IPS-15b (cell line): ENCODE results near the gene JSRP1.
A peak's percentile ranks its signal among the peaks of the same experiment; 100 is the strongest.

Experiments
- H3K27me3 ChIP-seq: one replicate; pipeline ENCODE4 v1.6.1; 2013; ENCODE audit warnings: low read length; ENCODE audit not compliant: control insufficient read depth, insufficient read depth
- H3K36me3 ChIP-seq: one replicate; pipeline ENCODE4 v1.6.1; 2013; ENCODE audit warnings: low read length; ENCODE audit not compliant: control insufficient read depth, insufficient read depth
- H3K4me1 ChIP-seq: one replicate; pipeline ENCODE4 v1.6.1; 2013; ENCODE audit warnings: mild to moderate bottlenecking, low read length; ENCODE audit not compliant: control insufficient read depth, insufficient read depth
- H3K4me3 ChIP-seq: one replicate; pipeline ENCODE4 v1.5.1; 2013; ENCODE audit warnings: low read depth, low read length
- H3K9ac ChIP-seq: one replicate; pipeline ENCODE4 v1.6.1; 2013; ENCODE audit warnings: low read depth, mild to moderate bottlenecking, low read length
- H3K9me3 ChIP-seq: one replicate; pipeline ENCODE4 v1.6.1; 2013; ENCODE audit warnings: mild to moderate bottlenecking, low read length; ENCODE audit not compliant: control insufficient read depth, insufficient read depth

JSRP1 gene

DNA sequence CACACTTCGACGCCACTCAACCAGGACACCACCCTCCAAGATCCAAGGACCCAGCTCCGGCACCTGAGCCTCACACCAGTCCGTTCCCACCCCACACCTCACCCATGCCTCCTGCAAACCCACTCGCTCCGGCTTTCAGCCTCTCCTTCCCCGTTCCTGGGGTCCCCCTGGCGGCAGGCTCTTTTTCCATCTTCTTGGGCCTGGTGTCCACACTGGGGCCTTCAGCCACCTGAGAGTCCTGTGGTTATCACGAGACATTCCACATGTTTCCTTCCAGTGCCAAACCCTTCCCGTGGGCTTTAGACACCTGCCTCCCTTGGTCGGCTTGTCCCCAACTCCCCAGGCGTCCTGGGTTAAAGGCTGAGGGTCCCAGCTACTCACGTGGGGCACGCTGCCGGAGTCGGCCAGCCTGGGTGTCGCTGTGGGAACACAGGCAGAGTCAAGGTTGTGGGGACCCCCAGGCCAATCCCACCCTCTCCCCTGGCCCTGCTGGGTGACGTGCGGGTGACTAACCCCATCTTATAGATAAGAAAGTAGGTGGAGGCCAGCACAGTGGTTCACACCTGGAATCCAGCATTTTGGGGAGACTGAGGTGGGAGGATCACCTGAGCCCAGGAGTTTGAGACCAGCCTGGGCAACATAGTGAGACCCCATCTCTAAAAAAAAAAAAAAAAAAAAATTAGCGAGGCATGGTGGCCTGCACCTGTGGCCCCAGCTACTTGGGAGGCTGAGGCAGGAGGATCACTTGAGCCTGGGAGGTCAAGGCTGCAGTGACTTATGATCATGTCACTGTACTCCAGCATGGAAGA lies 1.9 kb downstream of the JSRP1 start:
- Histone ChIP-seq H3K4me3 (peak overlapping the region; percentile 60), H3K4me1 (no peaks in the 10 kb centered on the region), H3K36me3 (no peaks in the 10 kb centered on the region), H3K27me3 (no peaks in the 10 kb centered on the region), H3K9me3 (no peaks in the 10 kb centered on the region), H3K9ac (no peak overlapping the region)

DNA sequence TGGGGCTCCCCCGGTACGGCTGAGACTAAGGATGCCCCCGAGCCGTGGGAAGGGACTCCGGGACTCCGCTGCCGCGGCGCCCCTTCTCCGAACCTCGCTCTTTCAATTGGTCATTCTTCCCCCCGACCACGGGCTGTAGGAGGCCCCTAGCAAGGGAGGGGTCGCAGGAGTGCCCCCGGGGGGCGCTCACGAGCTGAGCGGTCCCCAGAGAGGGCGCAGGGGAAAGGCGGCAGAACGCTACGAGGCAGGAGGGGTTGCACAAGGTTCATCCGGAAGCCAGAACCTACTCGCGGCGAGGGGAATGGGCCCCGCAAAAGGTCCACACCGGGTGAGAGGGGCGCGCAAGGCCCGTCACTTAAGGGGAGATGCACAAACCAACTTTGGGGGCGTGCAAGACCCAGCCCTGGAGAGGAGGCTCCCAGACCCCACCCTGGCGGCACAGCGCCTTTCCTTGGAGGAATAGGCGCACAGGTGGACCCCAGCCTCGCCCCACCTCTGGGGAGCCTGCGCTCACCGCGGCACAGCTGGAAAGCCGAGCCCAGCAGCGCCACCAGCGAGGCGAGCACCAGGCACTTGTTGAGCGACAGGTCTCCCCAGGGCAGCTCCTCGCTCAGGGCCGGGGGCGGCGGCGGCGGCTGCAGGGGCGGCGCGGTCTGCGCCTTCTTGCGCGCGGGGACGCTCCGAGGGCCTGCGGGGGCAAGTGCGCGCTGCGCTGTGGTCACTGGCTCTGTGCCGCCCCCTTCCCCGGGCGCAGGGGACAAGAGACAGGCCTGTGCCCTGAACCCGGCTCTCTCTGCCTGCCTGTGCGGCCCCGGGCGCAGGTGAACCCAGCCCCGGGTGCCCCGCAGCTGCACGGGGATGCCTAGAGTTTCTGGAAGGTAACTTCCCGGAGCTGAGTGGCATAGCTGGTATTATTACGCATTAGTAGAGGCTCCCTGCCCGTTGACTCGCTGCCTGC lies 2.8 kb downstream of the JSRP1 start:
- Histone ChIP-seq H3K36me3 (no peaks in the 10 kb centered on the region), H3K4me3 (peak overlapping the region; percentile 60), H3K4me1 (no peaks in the 10 kb centered on the region), H3K27me3 (no peaks in the 10 kb centered on the region), H3K9me3 (no peaks in the 10 kb centered on the region), H3K9ac (no peak overlapping the region)

DNA sequence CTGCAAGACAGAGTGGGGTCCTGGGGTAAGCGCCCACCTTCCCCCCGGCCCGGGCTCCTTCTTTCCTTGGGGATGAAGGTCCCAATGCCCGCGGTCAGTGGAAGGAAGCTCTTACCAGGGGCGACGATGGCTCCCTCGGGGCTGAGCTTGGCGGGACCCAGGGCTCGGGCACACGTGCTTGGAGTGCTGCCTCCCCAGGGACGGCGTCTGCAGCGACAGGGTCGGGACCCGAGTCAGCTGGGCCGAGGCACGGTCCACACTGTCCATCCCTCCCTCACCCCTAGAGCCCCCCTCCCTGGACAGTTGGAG lies 3.5 kb downstream of the JSRP1 start:
- no peak overlapping the region for H3K9ac ChIP-seq
- H3K4me1 ChIP-seq: no peaks in the 10 kb centered on the region
- peak overlapping the region; percentile 60 for H3K4me3 ChIP-seq
- H3K36me3 ChIP-seq: no peaks in the 10 kb centered on the region
- H3K27me3 ChIP-seq: no peaks in the 10 kb centered on the region
- no peaks in the 10 kb centered on the region for H3K9me3 ChIP-seq

DNA sequence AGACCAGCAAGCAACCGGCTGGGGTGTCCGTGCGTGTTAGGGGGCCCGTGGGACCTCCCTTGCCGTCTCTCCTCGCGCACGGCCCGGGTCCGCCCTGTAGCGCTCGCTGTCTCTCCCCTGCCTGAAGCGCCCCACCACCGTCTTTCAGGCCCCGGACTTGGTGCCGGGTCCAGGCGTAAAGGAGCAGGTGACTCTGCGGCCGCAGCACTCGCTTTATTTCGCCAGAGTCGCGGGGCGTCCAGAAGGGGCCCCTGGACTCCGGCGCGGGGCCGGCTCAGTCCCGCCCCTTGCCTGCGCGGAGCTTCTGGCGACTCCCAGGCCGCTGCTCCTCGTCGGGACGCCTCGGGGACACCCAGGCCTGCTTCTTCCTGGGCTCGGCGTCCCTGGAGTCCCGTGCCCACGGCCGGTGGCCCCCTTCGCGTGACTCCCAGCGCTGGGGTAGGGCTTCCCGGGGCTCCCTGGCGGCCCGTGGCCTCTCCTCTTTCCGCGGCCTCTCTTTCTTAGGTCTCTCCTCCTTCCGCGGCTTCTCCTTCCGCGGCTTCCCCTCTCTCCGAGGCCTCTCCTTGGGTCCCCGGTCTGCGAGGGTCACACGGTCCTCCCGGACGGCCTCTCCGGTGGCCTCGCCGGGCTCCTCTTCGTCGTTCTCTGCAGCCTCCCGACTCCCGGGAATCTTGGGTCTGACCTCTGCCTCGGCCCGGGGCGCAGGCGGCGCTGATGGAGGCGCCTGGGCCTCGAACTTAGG lies 4.0 kb downstream of the JSRP1 start:
- Histone ChIP-seq H3K36me3 (peaks cover 4% of the 10 kb centered on the region), H3K4me1 (no peaks in the 10 kb centered on the region), H3K4me3 (no peak overlapping the region), H3K9ac (no peak overlapping the region), H3K27me3 (no peaks in the 10 kb centered on the region), H3K9me3 (no peaks in the 10 kb centered on the region)

DNA sequence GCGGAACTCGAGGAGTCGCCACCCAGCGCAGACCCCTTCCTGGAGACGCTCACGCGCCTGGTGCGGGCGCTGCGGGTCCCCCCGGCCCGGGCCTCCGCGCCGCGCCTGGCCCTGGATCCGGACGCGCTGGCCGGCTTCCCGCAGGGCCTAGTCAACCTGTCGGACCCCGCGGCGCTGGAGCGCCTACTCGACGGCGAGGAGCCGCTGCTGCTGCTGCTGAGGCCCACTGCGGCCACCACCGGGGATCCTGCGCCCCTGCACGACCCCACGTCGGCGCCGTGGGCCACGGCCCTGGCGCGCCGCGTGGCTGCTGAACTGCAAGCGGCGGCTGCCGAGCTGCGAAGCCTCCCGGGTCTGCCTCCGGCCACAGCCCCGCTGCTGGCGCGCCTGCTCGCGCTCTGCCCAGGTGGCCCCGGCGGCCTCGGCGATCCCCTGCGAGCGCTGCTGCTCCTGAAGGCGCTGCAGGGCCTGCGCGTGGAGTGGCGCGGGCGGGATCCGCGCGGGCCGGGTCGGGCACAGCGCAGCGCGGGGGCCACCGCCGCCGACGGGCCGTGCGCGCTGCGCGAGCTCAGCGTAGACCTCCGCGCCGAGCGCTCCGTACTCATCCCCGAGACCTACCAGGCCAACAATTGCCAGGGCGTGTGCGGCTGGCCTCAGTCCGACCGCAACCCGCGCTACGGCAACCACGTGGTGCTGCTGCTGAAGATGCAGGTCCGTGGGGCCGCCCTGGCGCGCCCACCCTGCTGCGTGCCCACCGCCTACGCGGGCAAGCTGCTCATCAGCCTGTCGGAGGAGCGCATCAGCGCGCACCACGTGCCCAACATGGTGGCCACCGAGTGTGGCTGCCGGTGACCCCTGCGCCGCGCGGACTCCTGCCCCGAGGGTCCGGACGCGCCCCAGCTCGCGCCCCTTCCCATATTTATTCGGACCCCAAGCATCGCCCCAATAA lies 4.8 kb downstream of the JSRP1 start:
- H3K27me3 ChIP-seq: no peaks in the 10 kb centered on the region
- no peaks in the 10 kb centered on the region for H3K9me3 ChIP-seq
- H3K4me3 ChIP-seq: no peak overlapping the region
- no peaks in the 10 kb centered on the region for H3K4me1 ChIP-seq
- no peak overlapping the region for H3K9ac ChIP-seq
- H3K36me3 ChIP-seq: peaks cover 12% of the 10 kb centered on the region

DNA sequence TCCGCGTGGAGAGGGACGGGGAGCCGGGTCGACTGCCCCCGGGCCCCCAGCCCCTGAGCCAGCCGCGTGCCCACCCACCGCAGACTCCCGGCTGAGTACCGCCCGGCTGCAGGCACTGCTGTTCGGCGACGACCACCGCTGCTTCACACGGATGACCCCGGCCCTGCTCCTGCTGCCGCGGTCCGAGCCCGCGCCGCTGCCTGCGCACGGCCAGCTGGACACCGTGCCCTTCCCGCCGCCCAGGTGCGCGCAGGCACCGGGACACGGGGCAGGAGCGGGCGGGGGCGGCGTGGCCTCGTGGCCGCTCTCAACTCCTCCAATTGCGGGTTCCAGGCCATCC lies 5.5 kb downstream of the JSRP1 start:
- Histone ChIP-seq H3K4me3 (no peak overlapping the region), H3K27me3 (no peaks in the 10 kb centered on the region), H3K9me3 (no peaks in the 10 kb centered on the region), H3K4me1 (no peaks in the 10 kb centered on the region), H3K9ac (no peak overlapping the region), H3K36me3 (peaks cover 19% of the 10 kb centered on the region)

DNA sequence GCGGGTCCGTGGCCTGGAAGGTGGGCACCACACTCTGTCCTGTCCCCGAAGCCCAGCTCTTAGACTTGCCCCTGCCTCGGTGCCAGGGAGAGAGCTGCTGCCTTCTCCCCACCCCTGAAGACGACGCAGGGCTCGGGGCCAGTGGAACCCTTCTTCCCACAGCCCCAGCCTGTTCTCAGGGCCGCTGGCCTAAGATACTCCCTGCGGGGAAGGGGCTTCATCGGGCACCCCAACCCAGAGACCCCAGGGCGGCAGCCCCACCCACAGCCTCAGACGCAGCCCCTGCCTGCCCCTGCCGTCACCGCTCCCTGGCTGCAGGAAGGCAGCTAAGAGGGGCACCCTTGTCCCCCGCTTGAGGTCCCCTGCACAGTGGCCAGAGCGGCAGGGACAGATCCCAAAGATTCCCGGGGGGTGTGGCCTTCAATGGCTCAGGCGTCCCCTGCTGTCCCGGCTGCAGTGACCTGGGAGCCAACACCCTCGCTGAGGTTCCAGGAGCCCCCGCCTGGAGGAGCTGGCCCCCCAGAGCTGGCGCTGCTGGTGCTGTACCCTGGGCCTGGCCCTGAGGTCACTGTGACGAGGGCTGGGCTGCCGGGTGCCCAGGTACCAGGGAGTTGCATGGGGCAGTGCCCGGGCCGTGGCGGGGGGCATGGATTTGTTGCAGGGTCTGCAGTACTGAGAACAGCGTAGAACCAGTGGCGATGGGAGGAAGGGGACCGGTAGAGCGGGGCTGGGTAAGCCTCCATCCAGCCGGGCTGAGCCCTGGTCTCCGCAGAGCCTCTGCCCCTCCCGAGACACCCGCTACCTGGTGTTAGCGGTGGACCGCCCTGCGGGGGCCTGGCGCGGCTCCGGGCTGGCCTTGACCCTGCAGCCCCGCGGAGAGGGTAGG lies 6.1 kb downstream of the JSRP1 start:
- H3K9ac ChIP-seq: no peak overlapping the region
- H3K27me3 ChIP-seq: no peaks in the 10 kb centered on the region
- no peaks in the 10 kb centered on the region for H3K9me3 ChIP-seq
- H3K36me3 ChIP-seq: peaks cover 25% of the 10 kb centered on the region
- no peak overlapping the region for H3K4me3 ChIP-seq
- no peaks in the 10 kb centered on the region for H3K4me1 ChIP-seq

DNA sequence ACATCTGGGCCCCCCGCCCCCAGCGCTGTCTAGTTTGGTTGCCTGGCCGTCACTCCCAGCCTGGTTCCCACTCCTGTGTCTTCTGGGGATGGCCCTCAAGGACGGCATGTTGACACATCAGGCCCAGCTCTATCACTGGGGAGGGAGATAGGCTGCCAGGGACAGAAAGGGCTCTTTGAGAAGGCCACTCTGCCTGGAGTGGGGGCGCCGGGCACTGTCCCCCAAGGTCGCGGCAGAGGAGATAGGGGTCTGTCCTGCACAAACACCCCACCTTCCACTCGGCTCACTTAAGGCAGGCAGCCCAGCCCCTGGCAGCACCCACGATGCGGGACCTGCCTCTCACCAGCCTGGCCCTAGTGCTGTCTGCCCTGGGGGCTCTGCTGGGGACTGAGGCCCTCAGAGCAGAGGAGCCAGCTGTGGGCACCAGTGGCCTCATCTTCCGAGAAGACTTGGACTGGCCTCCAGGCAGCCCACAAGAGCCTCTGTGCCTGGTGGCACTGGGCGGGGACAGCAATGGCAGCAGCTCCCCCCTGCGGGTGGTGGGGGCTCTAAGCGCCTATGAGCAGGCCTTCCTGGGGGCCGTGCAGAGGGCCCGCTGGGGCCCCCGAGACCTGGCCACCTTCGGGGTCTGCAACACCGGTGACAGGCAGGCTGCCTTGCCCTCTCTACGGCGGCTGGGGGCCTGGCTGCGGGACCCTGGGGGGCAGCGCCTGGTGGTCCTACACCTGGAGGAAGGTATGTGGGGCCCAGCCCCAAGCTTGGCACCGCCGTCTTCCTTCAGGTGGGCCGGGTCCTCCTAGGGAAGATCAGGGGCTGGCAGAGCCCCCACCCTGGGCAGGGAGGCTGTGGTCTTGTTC lies 7.0 kb downstream of the JSRP1 start, which contains the start of gene AMH:
Gene AMH (plus strand): TSS at position 314 of the 857 bp plus-strand sequence. CDS start 10 bp downstream, at position 324.
- Histone ChIP-seq H3K9me3 (no peaks in the 10 kb centered on the region), H3K4me3 (no peak within 1 kb of the TSS), H3K4me1 (no peaks in the 10 kb centered on the region), H3K36me3 (peaks cover 34% of the 10 kb centered on the region), H3K27me3 (no peaks in the 10 kb centered on the region), H3K9ac (no peak within 1 kb of the TSS)

DNA sequence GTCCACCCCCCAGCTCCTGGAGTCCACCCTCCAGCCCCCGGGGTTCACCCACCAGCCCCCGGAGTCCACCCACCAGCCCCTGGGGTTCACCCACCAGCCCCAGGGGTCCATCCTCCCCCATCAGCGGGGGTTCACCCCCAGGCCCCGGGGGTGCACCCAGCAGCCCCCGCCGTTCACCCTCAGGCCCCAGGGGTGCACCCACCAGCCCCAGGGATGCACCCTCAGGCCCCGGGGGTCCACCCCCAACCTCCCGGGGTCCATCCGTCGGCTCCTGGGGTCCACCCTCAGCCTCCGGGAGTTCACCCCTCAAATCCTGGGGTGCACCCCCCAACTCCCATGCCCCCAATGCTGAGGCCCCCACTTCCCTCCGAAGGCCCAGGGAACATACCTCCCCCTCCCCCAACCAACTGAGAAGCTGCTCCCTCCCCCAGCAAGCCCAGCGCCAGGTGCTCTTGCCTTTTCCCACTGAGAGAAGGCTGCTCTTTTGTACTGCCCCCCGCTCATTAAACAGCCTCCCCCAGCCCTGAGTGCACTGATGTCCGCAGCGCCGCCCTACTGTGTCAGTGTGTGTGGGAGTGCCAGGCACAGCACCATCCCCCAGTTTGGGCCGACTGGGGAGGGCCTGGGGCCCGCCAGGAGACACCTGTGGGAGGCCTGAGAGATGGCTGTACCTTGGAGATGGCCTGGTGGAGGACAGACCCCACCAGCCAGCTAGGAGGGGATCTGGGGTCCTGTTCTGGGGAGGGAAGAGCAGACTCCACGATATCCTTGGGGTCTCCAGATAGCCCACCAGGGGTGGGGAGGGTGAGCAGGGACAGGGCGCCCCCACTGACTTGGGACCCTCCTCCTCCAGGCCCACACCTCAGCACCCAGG lies 7.8 kb downstream of the JSRP1 start:
- H3K9me3 ChIP-seq: no peaks in the 10 kb centered on the region
- H3K9ac ChIP-seq: no peak overlapping the region
- H3K36me3 ChIP-seq: peaks cover 42% of the 10 kb centered on the region
- H3K27me3 ChIP-seq: no peaks in the 10 kb centered on the region
- H3K4me3 ChIP-seq: no peak overlapping the region
- no peaks in the 10 kb centered on the region for H3K4me1 ChIP-seq
